ENCODE results near the gene KPNA1. TPM values are rescaled to one million over a fixed set of nuclear protein-coding genes. Genes with fewer than 3 reads are reported as not detected.

The KPNA1 gene
- total RNA-seq, result 10 to 100 TPM; 43.0 to 44.0 TPM

DNA sequence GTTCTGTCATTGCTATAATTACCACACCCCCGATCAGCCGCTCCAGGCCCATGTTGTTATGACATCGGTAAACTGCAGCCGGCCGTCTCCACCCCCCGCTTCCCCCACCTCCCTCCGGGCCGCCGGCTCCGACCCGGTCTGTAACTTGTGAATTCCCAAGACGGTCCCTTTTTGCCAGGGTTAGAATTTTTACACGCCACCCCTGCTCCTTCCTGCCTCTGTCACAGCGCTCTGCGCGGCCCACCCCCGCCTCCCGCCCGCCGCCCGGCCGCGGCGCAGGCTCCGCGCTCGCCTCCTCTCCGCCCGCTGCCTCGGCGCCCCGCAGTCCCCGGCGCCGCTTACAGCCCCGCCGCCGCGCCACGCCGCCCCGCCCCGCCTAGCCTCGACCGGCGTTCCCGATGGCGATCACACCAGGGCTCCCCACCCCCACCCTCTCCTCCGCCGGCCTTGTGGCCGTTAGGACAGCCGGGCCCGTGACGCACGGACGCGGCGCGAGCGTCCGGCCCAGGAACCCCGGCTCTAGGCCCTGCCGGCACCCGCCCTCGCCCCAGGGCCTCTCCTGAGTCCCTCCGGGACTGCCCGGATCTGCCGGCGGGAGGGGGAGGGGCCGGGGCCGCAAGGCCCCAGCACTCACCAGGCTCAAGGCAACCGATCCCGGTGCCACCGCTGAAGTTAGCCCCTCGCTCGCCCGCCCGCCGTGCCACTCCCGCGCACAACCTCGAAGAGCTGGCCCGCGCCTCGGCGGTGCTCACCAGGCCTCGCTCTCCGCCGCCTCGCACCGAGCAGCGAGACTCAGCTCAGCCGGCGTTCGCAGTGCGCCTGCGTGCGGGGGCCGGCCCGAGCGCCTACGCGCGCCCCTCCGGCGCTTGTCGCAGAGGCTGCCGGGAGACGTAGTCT is at the start of gene KPNA1:
TSS of gene KPNA1 (minus strand) at position 817 of the 897 bp plus-strand sequence. CDS start 18,374 bp downstream, outside the sequence.

DNA sequence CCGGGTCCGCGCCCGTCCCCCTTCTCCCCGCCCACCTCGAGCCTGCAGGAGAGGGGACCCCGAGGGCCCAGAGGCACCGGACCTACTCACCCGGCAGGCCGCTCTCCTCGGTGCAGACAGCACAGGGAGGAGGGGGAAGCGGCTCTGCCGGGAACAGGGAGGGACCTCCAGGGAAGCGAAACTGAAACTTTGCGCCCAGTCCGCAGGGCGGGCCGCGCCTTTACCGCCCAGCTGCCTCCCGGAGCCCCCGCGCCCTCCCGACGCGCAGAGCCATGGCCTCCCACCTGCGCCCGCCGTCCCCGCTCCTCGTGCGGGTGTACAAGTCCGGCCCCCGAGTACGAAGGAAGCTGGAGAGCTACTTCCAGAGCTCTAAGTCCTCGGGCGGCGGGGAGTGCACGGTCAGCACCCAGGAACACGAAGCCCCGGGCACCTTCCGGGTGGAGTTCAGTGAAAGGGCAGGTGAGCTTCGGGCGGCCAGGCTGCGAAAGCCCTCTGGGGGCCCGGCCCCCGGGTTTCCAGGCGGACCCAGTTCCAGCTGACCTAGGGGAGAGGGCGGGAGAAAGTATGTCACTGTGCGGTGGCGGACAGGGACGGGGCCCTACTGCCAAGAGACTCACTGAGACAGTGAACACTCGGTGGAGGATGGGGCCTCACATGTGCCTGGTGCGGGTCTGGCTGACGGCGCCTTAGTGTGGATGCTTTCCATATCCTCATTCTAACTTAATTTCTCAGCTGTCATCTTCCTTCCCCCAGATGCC is 49.6 kb upstream of the KPNA1 start, which contains the start of the genes DTX3L and PARP9:
TSS of gene DTX3L (plus strand) at position 184 of the 758 bp plus-strand sequence. CDS start at position 273, 89 bp downstream.
TSS of gene PARP9 (minus strand) at position 146 of the 758 bp plus-strand sequence. CDS start 4,680 bp downstream, outside the sequence.

DNA sequence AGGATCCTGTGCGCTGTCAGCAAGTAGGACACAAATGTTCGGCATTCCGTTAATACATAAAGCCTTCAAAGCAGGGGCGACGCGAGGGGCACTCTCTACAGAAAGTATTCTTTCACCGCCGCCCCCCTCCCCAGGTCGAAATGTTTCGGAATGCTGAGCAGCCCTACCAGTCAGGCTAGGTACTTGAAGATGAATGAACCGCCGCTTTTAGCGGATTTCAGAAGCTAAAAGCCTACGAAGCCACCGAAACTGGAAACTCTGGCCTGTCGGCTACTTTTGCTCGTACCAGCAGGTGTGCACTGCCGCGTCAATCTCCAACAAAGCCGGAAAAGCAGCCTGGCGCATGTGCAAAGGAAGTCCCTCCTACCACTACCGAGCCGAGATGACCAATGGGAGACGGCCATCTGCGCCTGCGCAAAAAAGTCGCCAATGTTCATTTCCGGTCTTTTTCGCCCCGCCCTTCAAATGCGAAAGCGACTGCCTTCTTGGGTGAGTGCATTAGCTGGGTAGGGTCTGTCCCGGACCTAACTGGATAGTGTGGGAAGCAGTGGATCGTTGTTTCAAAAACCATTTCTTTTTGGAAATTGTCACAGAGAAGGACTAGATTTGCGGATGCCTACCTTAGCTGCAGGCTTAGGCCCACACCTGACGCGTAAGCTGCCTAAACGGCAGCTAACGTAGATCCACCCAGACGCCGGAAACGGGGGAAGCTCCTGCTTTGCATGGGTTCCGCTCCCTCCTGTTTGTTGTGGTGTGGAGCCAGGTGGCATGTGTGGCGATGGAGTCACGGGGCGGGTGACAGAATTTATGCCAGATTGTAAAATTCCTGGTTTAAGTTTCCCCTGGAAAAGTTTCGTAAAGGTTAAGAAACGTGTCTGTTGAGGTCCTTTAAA is 98.7 kb downstream of the KPNA1 start, which contains the start of gene WDR5B:
TSS of gene WDR5B (minus strand) at position 301 of the 893 bp plus-strand sequence. CDS start 534 bp downstream, outside the sequence.

DNA sequence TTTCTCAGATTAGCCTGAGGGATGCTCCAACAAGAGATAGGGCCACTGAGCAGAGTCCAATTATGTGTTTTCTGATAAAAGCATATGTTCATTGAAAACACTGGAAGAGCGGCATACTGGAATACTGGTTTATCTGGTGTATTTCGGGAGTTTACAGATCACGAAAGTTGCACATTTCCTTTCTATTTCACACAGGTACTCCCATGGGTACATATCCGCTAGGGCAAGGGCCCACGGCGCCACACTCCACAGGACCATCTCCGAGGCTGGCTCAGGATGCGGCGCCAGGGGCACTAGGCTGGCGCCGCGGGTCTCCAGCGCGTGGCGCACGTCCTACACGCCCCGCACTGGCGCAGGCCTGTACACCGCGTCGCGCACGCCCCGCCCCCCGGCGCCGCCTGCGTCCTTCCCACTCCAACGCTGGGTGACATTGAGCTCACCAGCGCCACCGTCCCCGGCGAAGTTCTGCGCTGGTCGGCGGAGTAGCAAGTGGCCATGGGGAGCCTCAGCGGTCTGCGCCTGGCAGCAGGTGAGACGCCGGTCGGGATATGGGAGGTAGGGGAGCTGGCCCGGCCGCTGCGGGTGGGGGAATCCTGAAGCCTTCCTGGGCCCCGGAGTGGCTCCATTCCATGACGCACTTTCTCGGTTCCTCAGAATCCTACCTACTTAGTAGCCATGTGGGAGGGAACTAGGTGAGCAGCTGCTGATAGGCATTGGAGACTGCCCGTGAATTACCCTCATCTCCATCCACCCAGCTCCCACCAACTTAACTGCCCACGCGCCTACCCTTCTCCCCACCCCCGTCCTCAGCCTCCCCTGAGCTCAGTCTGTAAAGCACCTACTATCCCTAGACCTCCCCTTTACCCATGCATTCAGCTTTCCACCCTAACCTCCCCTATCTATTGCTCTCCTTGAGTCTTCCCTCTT is 130.7 kb downstream of the KPNA1 start, which contains the start of gene FAM162A:
TSS of gene FAM162A (plus strand) at position 412 of the 927 bp plus-strand sequence. CDS start at position 496, 84 bp downstream.

DNA sequence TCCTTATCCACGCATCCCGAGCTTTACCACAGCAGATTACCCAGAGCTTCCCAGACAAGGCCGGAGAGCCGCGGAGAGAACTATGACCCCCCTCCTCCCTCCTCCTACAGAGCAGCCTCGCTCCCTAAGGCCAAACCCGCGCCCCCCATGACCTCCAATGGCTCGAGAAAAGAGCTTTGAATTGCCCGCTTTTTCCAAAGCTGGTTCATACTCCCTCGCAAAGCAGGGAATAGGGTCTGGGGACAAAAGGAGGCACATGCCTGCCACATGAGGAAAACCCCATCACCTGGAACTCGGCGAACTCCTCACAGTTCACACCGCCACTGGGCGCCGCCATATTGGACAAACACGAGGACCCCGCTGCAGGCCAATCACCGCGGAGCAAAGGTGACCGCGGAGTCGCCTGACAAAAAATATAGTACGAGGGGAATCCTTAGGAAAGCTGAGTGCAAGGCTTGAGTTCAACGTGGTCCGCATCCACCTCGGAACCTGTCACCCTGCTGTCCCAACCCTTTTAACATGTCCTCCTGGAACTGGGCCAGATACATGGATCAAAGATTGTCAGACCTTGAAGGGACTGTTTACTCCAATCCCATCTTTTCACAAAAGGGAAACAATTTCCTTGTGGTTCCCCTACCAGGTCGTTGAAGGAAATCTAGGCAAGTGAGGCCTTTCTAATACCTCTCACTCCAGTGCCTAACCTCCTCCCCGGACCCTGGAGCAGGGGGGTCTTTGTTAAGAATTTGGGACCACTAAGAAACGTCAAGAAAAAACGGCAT is 131.7 kb downstream of the KPNA1 start, which contains the start of gene MIX23:
TSS of gene MIX23 (minus strand) at position 344 of the 779 bp plus-strand sequence. CDS start at position 337, 7 bp downstream.

Small RNA genes lying within 50 kb of the gene (small RNA-seq; reads per million reads assigned to genes)
- gene AC083798.1 (0 reads per million in 2 donors), gene AC096861.1 (0 reads per million in 2 donors)

Other genes starting within 250 kb of the KPNA1 start
- under 1 TPM in 1 of 2 donors, not detected in 1; 0.34 TPM for gene CSTA, start 189.7 kb downstream of the KPNA1 start, total RNA-seq
- gene MIX23, start 131.7 kb downstream of the KPNA1 start, total RNA-seq, result 10 to 100 TPM; 15.1 to 56.9 TPM
- 10 to 100 TPM; 12.0 to 14.3 TPM for gene FAM162A, start 130.8 kb downstream of the KPNA1 start, total RNA-seq
- 1 to 10 TPM; 3.4 to 4.3 TPM for gene WDR5B, start 98.9 kb downstream of the KPNA1 start, total RNA-seq
- 10 to 100 TPM; 90.6 to 96.7 TPM for gene PARP9, start 49.4 kb upstream of the KPNA1 start, total RNA-seq
- gene DTX3L, start 49.4 kb upstream of the KPNA1 start, total RNA-seq, result 100 to 1,000 TPM; 111 to 142 TPM
- gene PARP15, start 62.7 kb upstream of the KPNA1 start, total RNA-seq, result 1 to 10 TPM in 1 of 2 donors, under 1 TPM in 1; 0.34 to 3.0 TPM
- 100 to 1,000 TPM; 341 to 342 TPM for gene PARP14, start 165.9 kb upstream of the KPNA1 start, total RNA-seq

Measured in melanocyte of skin (primary cell).